ENCODE results near the gene AEBP2.

- no peak for TF ChIP-seq CTCF (IDR thresholded peaks at IDR 0.05)
- no peak for TF ChIP-seq POLR2A (IDR thresholded peaks at IDR 0.05)
Observed at GRCh38 chr12:19402211-19402610, 37.1 kb upstream of the AEBP2 start.

Measured in adrenal gland (tissue), 5 donors.